GM18870 (cell line): ENCODE results near the gene BAIAP2L1.

Experiments used
- ATAC-seq: cut with Tn5 transposase; IDR thresholded peaks from one replicate; pipeline ENCODE4 v1.9.1; 2021; ENCODE audit warnings: moderate library complexity; ENCODE audit not compliant: unreplicated experiment

The BAIAP2L1 gene

DNA sequence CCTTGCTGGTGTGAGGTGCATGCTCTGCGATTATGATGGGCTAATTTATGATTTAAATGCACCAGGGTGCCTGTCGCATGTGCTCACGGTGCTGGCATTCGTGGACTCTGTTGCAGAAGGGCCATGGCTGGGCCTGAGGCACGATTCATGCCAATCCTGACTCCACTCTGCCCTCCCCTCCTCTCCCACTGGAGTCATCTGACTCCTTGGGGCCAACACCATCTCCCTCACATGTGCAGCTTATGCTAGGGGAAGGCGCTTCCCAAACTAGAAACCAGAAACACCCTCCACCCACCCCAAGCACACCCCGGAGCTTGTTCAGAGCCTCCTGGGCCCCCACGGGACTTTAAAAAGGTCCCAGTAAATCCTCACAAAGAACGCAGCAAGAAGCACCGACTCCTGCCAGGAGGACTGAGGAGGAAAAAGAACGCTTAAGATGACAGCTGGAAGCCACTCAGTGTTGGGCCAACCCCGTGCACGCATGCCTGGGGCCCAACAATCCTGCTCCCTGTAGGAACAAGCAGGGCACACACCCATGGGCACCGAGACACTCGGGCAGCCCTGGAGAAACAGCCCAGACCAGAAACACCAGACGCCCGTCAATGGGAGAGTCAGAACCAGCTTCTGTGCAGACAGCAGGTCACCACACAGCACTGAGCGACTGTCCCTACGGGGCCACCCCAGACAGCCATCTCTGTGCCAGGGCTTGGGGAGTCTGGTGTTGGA, 105.3 kb downstream of the BAIAP2L1 start:
- ATAC-seq, result no peak

DNA sequence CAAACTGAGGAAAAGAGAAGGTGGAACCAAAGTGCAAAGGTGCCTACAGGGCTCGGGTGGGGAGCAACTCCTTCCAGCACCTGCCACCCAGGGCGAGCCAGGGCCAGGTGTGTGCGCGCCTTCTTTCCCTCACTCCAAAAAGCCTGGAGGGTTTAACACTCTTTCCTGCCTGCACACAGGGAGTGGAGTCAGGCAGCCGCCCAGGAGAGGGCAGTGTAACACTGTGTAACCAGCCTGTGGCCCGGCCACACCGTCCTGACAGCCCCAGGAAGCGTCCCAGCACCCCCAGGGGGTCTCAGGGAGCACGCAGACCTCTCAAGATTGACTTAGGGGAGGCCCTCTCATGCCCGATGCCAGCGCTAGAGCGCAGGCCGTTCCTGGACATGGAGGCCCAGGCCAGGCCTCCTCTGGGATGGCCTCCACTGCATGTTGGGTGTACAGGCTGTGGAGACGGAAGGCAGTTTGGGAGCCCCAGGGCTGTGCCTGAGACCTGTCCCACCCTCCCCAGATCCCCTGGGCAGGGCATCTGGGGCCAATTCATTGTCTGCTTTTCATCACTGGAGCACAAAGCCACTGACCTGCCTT, 106.0 kb downstream of the BAIAP2L1 start:
- ATAC-seq, result no peak

DNA sequence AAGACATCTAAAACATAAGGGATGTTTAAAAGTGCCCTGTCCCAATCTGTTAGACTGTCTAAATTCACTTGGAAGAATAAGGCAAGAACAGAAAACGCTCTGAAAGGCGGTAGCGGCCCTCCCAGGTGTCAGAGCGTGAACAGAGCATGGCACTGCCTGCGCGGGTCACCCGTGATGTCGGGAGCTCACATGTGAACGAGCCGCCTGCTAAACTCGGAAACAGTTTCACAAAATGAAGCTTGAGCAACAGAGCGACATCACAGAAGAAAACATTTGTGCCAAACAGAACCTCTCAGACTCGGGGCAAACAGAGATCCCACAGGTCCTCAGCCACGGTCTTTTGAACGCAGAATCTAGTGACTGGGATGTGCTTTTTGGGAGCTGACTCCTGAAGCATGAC, 106.6 kb downstream of the BAIAP2L1 start:
- ATAC-seq, result no peak

DNA sequence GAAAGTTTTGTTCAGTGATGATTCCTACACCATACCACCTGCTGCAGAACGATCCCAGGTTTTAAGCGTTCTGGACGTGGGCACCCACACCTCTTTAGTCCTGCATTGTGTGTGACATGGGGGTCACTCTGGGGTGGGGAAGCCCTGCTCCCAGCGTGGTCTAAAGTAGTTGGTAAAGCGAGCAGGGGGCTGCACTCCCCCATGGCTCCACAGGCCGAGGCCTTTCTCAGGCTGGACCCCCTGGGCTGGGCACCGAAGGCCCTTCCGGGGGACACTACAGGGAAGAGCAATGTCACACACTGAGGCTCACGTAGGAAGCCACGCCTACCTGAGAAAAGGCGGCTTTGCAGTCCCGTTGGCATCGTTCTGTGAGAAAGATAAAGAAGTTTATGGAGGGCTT, 107.1 kb downstream of the BAIAP2L1 start:
- ATAC-seq, result no peak

DNA sequence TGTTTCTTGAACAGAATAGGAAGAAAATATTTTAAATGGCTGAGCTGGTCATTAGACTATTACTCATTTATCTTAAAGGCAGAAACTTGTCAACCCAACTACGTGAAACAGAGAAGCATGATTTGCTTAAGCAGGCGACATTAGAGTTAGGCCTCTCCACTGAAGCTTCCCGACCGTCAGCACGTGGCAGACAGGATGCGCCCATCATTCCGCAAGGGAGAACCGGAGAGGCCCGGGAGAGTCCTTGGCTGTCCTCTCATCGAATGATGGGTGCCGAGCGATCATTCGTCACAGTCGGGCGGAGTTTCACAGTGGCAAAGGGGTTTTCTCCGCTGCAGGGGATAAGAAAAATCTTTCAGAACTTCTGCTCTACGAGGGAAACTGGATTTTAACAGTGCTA, 107.6 kb downstream of the BAIAP2L1 start:
- no peak for ATAC-seq

DNA sequence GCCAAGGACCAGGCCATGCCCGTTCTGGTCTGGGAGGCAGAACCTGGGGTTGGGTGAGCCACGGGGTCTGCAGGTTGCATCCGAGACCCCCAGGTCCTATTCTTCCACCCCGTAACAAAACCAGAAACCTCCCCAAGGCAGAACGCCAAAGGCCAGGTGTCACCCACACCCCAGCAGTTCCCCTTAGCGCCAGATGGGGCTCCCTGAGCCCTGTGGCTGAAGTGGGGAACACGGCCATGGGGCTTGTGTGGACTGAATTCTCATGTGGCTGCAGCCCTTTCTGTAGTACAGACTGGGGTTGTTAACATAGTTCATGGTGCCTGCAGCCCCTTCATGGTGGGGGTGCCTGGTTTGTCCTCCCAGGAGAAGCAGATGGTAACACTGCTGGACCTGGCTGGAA, 109.2 kb downstream of the BAIAP2L1 start:
- no peak for ATAC-seq

DNA sequence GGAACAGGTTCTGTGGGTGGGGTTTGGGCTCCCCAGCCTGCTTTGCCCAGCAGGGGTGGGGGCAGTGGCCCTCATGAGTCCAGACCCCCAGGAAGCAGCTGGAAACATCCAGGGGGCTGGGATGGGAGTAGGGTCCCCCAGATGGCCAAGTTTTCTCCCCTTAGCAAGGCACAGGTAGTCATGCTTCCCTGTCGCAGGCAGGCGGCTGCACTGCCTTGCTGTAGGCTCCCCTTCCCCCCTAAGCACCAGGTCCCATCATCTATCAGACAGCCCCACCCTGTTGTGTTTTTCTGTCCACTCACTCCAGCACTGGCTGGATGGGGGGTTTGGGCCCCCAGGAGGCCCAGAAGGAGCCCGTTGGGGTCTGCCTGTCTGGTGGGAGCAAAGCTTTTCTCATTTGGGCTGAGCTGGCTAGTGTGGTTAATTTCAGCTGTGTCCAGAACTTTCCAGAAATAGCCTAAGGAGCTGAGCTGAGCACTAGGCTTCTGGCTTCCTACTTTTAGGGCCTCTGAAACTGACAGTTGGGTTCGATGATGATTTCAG, 111.5 kb downstream of the BAIAP2L1 start:
- no peak for ATAC-seq

DNA sequence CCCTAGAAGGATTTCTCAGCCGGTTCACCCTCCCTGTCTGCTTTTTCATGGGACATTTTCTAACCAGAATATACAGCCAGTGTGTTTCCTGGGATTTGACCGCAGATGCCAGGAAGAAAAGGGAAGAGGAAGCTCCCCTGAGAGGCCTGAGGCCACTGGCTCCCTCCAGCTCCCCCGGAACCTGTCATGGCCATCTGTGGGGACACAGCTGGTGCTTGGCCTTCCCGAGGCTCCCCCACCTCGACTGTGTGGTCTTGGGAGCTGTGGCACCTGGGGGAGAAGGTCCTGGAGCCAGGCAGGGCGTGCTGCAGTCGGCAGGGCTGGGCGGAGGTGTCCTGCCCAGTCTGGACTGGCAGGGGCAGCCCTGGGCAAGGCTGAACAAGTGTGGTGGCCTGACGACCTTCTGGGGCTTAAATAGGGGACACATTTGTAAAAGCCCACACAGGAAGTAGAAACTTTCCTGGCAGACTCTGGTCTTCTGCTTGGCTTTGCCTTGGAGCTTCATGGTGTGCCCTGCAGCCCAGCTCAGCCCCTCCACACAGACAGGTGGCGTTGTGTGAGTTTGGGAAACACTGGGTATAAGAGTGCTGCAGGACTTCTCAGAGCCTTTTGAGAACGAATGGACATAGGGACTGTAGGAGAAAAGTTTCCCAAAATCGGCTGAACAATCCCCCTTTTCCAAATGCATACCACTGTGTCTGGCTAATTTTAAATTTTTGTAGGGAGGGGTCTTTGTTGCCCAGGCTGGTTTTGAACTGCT, 112.6 kb downstream of the BAIAP2L1 start:
- ATAC-seq, result no peak

DNA sequence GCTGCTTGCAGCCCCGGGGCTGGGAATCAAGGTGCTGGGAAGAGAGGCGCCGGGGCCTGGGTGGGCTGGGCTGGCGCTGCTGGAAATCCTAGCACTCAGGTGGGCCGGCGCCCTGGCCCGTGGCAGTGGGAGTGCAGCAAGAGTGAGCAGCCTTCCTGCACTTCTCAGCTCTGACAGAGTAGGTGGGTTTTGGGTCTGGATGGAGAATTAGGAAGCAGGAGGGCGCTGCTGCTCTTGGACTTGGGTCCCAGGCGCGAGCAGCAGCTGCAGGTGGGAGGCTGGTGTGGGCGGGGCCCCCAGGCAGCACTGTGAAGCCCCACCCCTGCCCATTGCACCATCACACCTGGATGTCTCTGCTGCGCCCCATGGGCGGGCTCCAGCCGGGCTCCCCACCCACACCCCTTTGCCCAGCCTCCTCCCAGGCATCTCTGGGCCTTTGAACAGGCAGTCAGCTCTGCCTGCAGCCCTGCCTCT, 113.4 kb downstream of the BAIAP2L1 start:
- ATAC-seq, result no peak

DNA sequence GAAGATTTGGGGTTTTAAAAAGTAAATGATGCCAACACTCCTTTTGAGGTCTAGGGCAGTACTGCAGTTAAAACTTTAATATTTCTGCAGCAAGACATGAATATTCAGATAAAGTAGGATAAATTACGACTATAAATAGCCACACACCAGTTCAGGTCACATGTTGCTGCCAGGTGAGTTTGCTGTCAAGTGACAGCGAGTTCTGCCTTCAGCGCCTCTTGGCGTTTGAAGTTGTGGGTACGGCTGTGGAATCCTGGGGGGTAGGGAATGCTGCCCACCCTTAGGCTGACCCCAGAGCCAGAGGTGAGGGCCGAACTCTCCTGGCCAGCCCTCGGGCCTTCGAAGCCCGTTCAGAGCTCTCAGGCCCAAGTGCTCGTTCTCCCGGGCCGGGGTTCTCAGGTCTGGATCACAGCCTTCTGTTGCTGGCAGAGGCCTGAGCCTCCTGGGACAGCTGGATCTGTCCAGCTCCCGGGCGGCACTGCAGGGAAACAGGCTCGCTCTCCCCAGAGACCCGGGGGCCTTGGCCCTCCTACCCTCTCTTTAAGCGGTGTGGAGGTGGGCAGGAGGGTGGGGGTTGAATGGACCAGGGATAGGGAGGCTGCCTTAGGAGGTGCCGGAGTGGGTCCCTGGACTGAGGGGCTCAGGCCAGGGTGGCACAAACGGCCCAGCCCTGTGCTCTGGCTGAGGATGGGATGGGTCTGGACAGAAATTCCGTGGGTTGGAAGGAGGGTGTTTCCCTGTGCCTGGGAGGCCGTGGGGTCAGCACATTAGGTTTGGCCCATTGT, 114.0 kb downstream of the BAIAP2L1 start:
- ATAC-seq, result no peak

DNA sequence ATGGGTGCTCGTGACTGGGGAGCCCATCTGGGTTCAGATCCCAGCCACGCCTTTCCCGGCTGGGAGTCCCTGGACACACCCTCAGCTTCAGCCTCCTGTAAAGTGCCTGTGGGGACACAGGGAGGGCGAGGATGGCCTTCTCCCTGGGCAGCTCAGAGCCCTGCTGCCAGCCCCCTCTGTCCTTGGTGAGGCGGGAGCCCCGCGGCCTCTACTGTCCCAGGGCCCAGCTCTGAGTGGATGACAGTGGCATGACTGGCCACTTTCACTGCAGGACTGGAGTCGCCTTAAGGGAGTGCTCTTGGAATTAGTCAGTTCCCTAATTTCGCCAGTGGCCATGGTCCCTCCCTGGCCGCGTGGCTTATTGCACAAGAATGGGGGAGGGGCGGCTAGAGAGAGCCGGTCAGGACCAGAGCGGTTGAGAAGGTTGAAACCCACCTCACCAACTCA, 114.8 kb downstream of the BAIAP2L1 start:
- ATAC-seq, result no peak

DNA sequence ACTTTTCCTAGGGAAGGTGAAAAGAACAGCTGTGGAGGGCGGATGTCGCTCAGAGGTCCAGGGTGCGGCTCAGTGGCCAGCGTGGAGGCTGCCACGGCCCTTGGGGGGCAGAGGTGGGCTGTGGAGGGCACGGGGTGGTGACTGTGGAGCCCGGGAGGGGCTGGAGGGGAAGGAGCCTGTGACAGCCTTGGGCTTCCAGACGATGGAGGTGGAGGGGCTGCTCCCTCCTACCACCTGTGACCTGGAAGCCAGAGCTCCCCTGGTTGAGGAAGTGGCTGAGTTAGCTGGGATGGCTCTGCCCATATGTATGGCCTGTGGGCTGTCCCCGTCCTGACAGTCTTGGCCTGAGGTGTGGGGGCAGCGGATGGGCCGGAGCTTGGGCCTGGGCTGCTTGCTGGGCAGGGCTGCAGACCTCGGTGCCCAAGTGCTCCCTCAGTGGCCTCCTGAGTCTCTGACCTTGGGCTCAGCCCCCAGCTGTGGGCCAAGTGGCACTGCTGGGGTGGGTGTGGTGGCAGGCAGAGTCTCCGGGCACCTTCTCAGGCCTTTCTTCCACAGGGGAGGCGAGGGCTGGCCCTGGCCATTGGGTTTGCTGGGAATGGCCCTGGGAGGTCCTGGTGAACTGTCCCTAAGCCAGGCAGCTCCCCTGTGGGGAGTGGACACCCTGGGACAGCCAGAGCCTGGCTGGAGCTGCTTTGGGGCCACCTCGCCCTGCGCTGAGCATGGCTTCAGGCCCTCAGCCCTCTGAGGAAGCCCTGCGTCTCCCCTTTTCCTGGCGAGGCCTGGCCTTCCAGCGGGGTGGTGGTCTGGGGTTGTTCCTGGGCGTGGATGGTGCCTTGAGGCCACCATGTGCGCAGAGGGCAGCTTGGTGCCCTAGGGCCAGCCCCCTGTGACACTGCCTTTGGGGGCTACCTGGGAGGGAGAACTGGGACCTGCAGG, 115.5 kb downstream of the BAIAP2L1 start:
- no peak for ATAC-seq

DNA sequence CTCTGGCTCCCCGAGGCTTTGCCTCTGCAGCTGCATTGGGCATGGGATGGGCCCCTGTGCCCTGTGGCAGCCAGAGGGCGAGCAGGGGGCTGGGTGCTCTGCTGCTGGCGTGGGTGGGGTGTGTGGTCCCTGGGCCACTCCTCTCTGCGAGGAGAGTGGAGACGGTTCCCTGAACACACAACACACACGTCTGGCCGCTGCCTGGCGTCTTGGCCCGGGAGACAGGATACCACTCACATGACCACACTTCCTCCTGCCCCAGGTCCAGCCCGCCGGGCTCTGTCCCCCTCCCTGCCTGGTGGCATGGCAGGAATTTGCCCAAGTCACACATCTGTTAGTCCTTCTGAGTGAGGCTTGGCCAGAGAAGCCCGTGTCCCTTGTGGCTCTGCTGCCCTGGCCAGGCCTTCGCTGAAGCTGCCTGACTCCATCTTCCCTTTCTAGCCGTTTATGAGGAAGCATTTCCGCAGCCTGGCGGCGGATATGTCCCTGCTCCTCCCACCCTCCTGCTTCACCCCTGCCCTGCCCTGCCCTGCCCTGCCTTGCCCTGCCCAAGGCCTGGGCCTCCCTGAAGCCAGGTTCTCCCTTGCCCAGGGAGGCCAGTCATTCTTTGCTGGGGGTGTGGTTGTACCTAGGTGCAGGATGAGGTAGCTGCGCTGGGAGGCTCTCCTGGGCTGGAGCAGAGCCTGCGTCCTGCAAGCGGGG, 116.4 kb downstream of the BAIAP2L1 start:
- ATAC-seq, result no peak

DNA sequence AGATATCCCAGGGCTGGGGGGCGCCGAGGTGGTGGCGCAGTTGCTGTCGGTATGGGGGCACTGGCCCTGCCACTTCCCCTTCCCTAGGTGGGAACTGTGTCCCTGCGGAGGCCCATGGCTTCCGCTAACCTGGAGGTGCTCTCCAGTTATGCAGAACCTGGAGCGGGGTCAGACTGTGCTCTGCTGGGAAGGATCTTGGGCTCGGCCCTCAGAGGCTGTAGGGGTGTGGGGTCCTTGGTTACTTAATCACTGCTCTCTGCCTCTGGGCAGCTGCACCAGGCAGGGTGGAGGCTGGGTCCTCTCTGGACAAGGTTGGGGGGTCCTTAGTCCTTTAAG, 117.0 kb downstream of the BAIAP2L1 start:
- ATAC-seq, result no peak

DNA sequence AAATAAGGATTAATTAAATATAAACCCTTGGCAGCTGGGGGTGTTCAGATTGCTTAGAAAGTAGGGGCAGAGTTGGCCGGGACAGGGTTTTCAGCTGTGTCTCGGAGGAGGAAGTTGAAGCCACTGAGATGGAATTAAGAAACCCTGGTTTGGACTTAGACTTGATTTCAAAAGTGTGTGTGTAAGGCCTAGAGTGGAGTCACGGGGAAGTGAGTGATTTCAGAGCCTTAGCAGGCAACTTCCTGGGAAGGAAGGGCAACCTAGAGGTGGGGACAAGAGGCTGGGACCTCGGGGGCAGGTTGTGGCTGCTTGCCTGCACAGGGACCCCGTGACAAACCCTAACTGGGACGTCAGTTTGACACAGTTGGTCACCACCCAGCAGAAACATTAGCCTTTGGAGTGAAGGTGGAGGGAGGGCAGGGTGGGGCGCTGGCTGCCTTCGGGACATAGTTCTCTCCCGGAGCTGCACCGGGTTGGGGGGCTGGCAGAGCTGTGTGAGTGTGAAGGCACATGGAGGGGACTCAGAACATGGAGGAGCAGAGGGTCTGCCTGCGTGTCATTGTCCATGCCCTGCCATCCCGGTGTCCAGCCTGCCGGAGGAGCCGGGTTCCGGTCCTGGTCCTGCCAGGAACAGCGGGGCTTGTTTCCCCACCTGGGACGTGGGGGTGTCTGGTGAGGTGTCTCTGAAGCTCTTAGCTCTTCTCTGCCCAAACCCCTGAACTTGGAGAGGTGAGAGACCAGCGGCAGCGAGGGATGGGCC, 117.6 kb downstream of the BAIAP2L1 start:
- ATAC-seq, result no peak

DNA sequence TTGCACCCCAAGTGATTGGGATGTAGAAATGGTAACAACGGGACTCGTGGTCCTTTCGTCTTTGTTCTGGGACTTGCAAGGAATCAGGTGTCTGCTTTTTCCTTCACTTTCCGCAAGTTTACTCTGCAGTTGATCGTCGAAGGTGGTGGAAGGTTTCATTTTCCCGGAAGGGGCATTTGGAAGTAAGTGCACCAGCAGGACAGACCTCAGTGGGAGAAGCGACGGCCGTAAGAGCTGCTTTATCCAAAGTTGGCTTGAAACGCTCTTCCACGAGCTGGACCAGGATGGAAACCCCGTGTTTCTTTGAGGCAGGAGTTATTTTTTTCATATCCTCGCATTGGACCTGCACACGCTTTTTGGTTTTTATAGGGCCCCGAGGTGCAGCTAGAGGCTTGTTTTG, 118.2 kb downstream of the BAIAP2L1 start:
- no peak for ATAC-seq

DNA sequence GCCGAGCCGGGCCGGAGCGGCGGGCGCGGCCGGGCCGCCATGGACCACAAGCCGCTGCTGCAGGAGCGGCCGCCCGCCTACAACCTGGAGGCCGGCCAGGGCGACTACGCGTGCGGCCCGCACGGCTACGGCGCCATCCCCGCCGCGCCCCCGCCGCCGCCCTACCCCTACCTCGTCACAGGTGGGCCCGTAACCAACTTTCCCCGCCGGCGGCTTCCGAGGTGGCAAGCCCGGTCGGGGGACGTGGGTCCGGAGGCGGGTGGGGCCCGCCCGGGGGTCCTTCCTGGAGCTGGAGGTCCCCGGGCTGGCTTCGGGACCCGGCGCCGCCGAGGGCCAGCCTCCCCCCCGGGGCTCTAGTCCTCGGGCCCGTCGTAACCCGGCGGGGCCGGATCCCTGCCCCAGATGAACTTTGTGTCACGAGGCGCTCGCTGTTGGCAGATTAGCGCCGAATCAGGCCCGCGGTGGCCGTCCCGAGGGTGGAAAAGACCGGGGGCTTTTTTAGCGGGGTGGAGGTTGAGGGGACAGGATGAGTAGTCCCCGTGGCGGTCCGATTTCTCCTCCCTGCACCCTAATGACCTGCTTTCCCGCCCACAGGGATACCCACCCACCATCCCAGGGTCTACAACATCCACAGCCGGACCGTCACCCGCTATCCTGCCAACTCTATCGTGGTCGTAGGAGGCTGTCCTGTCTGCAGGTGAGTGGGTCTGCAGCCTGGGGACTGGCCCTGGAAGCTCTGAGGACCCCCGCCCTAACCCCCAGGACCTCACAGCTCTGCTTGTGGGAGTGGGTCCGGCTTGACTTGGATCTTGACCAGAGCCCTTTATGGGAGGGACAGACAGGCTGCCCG, 118.9 kb downstream of the BAIAP2L1 start:
- ATAC-seq, result peak; percentile 5
